NT2/D1 (cell line): Measurements from ENCODE around the gene MLPH.
"Not testable (repeated sequence)": the region's sequence is repeated elsewhere in the genome, so short reads cannot be mapped to it uniquely, and the experiment has no call there.

Experiments used
- DNase-seq: peaks from one replicate; pipeline ENCODE4 v3.0.0-alpha.2; 2011; ENCODE audit warnings: low read depth, low spot score
- H3K27me3 ChIP-seq: 2 replicates; pipeline ENCODE4 v1.6.0; 2011; ENCODE audit warnings: mild to moderate bottlenecking; ENCODE audit not compliant: insufficient read length, insufficient read depth
- H3K36me3 ChIP-seq: 2 replicates; pipeline ENCODE4 v1.6.1; 2011; ENCODE audit warnings: mild to moderate bottlenecking, low read length, mixed read lengths; ENCODE audit not compliant: insufficient read depth, insufficient read length
- H3K4me1 ChIP-seq: 2 replicates; pipeline ENCODE4 v1.5.1; 2011; ENCODE audit not compliant: insufficient read depth, insufficient read length
- H3K4me3 ChIP-seq: 2 replicates; pipeline ENCODE4 v1.5.1; 2011; ENCODE audit warnings: low read depth; ENCODE audit not compliant: insufficient read length
- H3K9ac ChIP-seq: 2 replicates; pipeline ENCODE4 v1.6.0; 2011; ENCODE audit warnings: low read depth; ENCODE audit not compliant: insufficient read length
- H3K9me3 ChIP-seq: 2 replicates; pipeline ENCODE4 v1.5.1; 2011; ENCODE audit warnings: mild to moderate bottlenecking, low read length; ENCODE audit not compliant: insufficient read depth
- SUZ12 ChIP-seq: IDR thresholded peaks from 2 replicates; pipeline ENCODE4 v1.6.1; 2011; ENCODE audit not compliant: insufficient read length, insufficient read depth; ENCODE audit errors: extremely low read depth
- YY1 ChIP-seq: IDR thresholded peaks from 2 replicates; pipeline ENCODE4 v1.6.1; 2011; ENCODE audit not compliant: insufficient read length, insufficient read depth
- ZNF274 ChIP-seq: IDR thresholded peaks from 2 replicates; pipeline ENCODE4 v1.6.1; 2011; ENCODE audit warnings: mild to moderate bottlenecking, low read depth, low read length

The MLPH gene

GRCh38 chr2:237590272-237591140, 103.5 kb downstream of the MLPH start, which contains the start of gene RAB17:
Gene RAB17 (minus strand): TSS chr2:237590734. CDS start chr2:237586154, 4,580 bp downstream.
- no peak for DNase-seq
- peak within 1 kb of the TSS; percentile 37 for H3K9ac ChIP-seq

DNA sequence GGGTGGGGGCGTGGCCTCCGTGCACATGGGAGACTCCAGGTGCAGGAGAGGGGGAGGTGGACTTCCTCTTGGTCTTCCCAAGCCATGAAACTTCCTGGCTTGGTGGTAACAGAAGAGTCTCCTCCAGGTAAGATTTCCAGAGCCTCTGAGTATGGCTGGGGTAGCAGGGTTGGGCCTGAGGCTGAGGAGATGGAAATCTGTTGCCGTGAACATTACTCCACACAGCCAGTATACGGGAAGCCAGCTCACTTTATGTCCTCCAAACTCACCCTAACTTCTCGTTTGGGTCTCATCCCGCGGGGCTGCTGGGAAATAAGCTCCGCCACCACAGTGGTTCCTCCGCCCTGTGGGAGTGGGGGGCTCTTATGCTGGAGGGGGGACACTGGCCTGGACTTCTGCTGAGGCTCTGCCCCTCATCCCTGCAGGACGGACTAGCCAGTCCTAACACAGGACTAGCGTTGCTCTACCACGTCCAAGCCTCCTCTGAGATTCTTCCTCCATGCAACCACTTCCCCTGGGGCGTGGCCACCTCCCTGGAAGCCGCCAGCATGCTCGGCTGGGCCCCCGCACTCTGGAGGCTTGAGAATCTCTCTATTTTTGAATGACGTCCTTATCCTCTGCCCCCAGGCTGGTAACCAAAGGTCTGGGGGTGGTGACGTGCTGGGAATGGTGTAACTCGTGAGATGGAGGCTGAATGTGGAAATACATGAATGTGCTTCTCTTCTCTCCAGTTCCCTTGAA, 104.3 kb downstream of the MLPH start:
- H3K4me1 ChIP-seq: peaks cover 37% of the 10 kb centered on the region
- peak overlapping the region; percentile 24 for H3K9ac ChIP-seq
- H3K4me3 ChIP-seq: no peak overlapping the region
- no peaks in the 10 kb centered on the region for H3K36me3 ChIP-seq
- H3K27me3 ChIP-seq: no peaks in the 10 kb centered on the region
- no peak for DNase-seq
- TF ChIP-seq YY1 (no peak), ZNF274 (no peak)
- H3K9me3 ChIP-seq: peaks cover 7% of the 10 kb centered on the region; the same call in 1 of the 2 replicates

More at GRCh38 chr2:237590272-237591140, 103.5 kb downstream of the MLPH start, which contains the start of gene RAB17:
- Histone ChIP-seq H3K4me1 (peaks cover 42% of the 10 kb centered on the region), H3K27me3 (no peaks in the 10 kb centered on the region), H3K4me3 (peak within 1 kb of the TSS; percentile 13), H3K36me3 (no peaks in the 10 kb centered on the region), H3K9me3 (peaks cover 7% of the 10 kb centered on the region; the same call in 1 of the 2 replicates)
- no peak for TF ChIP-seq YY1
- no peak for TF ChIP-seq SUZ12
- TF ChIP-seq ZNF274: no peak

- DNase-seq: no peak
- Histone ChIP-seq H3K9me3 (peaks cover 7% of the 10 kb centered on the region; the same call in 1 of the 2 replicates), H3K4me3 (no peak overlapping the region), H3K36me3 (no peaks in the 10 kb centered on the region), H3K9ac (no peak overlapping the region), H3K27me3 (no peaks in the 10 kb centered on the region), H3K4me1 (peaks cover 40% of the 10 kb centered on the region)
- TF ChIP-seq SUZ12 (no peak), ZNF274 (no peak), YY1 (no peak)
These were observed 105.5 kb downstream of the MLPH start for GRCh38 chr2:237592425-237592980.

DNA sequence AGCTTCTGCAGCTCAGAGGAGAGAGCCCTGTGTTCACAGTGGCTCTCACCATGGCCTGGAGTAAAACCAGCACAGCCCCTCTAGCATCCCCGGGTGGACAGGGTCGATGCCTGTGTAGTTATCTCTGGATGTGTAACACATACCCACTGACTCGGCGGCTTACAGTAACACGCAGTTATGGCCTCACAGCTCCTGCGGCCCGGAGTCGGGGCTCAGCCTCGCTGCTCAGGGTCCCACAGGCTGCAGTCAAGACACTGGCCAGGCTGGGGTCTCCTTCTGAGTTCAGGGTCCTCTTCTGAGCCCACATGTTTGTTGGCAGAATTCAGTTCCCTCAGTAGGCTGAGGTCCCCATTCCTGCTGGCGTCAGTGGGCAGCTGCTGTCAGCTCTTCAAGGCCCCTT, 106.0 kb downstream of the MLPH start:
- Histone ChIP-seq H3K4me3 (no peak overlapping the region), H3K9ac (no peak overlapping the region), H3K4me1 (peaks cover 40% of the 10 kb centered on the region), H3K27me3 (no peaks in the 10 kb centered on the region), H3K36me3 (no peaks in the 10 kb centered on the region), H3K9me3 (peaks cover 4% of the 10 kb centered on the region; the same call in 1 of the 2 replicates)
- TF ChIP-seq SUZ12 (no peak), YY1 (no peak), ZNF274 (no peak)
- no peak for DNase-seq

- DNase-seq: no peak
- no peaks in the 10 kb centered on the region for H3K27me3 ChIP-seq
- TF ChIP-seq ZNF274 (no peak), SUZ12 (no peak), YY1 (no peak)
- peak overlapping the region; percentile 42 for H3K9ac ChIP-seq
- H3K4me1 ChIP-seq: peaks cover 44% of the 10 kb centered on the region
- H3K9me3 ChIP-seq: no peaks in the 10 kb centered on the region
- no peaks in the 10 kb centered on the region for H3K36me3 ChIP-seq
- H3K4me3 ChIP-seq: no peak overlapping the region
These were observed 106.7 kb downstream of the MLPH start for GRCh38 chr2:237593596-237594320.

- Histone ChIP-seq H3K4me1 (peaks cover 45% of the 10 kb centered on the region), H3K27me3 (no peaks in the 10 kb centered on the region), H3K4me3 (no peak overlapping the region), H3K9me3 (no peaks in the 10 kb centered on the region), H3K9ac (peak overlapping the region; percentile 42), H3K36me3 (no peaks in the 10 kb centered on the region)
- TF ChIP-seq ZNF274 (no peak), SUZ12 (no peak)
- DNase-seq: no peak
These were observed 107.4 kb downstream of the MLPH start for GRCh38 chr2:237594514-237594871.

GRCh38 chr2:237595829-237596519, 108.9 kb downstream of the MLPH start:
- H3K4me3 ChIP-seq, H3K36me3 ChIP-seq, H3K27me3 ChIP-seq, DNase-seq, H3K9me3 ChIP-seq, H3K9ac ChIP-seq: not testable (repeated sequence)
- peaks cover 45% of the 10 kb centered on the region for H3K4me1 ChIP-seq
